ENCODE results near the gene MYO6.

Gene MYO6

DNA sequence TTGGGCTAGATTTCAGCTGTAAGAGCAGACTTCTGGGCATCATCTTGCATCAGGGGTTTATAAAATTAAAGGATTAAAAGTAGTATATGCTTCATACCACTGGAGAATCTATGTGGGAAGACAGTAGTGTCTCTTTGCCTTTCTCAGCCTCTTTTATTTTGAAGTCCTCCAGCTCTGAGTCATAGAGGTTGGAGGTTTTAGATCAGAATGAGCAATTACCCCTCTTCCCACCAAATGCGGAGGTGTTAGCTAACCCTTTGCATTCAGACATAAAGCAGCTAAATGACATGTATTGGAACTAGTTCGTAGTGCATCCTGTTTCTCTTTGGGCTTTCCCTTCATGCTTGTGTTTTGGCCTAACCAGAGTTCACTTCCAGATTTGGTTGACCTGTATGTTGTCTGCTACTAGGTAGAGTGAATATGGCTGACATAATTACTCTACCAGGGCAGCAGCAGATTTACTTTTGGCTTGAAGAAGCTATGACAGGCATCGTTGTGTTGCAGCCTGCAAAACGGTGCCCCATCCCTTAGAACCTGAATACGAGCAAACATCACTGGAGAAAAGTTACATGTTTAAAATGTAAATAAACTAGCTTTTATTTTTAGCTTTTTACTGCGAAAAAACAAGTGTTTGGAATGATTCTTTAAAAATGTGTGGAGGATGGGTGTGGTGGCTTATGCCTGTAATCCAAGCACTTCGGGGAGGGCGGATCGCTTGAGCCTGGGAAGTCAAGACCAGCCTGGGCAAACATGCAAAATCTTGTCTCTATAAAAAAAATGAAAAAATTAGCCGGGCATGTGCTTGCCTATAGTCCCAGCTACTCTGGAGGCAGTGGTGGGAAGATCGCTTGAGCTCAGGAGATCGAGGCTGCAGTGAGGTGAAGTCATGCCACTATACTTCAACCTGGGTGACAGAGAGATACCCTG is 82.2 kb downstream of the MYO6 start:
- DNase-seq = no peak

DNA sequence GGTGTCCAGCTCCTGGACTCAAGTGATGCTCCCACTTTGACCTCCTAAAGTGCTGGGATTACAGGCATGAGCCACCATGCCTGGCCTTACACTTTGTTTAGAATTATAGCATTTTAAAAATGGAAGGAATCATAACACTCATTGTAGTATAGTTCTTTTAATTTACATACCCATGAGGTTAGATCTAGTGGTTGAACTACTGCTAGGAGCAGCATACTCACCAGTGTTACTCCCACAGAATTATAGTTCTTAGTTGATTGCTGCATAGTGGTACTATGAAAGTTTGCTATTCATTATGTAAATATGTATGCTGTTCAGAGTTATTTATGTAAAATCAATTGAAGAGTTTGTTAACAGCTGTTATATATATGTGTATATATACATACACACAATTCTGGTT is 85.4 kb downstream of the MYO6 start:
- no peak for DNase-seq

DNA sequence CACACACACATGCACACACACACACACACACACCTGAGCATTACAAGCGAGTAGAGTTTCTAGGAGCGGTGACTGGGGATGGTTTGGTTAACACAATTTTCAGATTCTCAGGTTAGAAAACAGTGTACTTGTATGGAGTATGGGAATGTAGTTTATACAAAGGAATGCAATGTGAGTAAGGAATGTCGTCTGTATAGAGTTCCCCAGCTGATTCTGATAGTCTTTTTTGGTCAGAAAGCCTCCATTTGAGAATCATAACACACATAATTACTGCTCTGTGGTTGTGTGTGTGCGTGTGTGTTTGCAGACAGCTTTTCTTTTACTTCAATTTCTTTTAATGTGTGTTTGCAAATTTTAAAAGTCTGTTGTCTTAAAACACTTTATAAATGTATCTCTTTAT is 93.2 kb downstream of the MYO6 start:
- DNase-seq = no peak

DNA sequence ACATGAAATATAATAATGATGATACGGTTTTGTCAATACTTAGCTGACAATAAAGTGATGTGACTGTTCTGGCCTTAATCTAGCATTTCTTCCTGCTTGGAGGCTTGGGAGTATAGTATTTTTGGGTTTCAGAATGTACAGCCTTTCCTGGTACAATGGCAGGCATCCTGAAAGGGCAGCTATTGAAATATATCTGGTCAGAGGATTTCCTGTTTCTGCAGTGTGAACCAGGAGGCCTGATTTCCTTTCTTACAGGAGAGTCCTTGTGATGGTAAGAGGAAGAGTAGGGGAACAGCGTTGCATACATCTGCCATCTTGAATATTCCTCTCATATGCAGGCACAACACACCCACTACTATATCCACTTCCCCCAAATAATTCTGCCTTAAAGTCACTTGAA is 93.7 kb downstream of the MYO6 start:
- DNase-seq = no peak

DNA sequence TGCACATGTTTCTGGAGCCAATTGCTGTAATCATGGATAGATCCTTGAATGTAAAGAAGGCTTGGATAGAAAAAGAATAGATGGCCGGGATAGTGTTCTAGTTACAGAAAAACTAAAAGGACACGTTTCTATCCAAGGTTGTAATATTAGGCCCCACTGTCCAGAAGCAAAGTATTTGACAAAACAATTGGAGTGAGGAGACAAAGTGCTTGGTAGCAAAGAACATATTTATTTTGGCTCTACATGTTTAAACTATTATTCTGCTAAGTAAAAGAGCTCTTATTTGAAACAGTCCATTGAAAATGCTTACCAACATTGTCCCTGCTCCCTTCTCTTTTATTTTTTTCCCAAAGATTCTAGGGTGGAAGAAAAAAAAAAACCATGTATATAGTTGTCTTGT is 94.4 kb downstream of the MYO6 start:
- no peak for DNase-seq

DNA sequence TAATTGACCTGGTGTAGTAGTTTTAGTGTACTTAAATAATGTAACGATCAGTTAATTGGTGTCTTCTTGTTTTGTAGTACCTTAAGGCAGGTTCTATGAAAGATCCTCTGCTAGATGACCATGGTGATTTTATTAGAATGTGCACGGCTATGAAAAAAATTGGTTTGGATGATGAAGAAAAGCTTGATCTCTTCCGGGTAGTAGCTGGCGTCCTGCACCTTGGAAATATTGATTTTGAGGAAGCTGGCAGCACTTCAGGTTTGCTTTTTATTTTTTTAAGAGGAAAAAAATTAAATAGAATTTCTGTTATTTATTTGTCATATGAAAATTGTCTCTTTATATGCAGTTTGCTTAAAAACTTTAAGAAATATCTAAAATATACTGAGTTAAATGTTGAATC is 99.2 kb downstream of the MYO6 start:
- DNase-seq = no peak

DNA sequence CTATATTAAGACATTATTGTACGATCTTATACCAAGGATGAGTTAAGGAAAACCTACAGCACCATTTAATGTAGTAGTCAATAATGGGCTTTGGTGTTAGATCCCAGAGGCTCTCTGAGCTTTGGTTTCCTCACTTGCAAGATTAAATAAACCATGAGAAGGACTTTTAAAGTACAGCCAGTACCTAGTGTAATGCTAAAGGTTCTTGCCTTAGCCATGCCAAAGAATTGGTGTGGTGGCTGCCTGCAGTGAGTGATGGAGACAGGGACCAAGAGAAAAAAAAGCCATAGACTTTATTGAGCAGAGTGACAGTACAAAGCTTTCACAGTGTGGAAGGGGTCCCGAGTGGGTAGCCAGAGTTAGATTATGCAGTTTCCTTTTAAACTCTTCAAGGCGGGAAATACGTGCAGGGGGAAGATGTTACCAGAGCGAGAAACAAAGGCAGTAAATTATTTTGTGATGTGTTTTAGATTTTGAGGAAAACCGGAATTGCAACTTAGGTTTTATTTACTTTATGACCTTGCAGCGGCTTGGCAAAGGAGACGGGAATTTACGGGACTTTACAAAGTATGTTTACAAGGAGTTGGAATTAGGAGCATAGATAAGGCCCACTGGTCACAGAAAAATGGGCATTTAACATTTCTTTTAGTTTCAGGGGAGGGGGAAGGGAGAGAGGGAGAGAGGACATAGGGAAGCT is 100.4 kb downstream of the MYO6 start:
- DNase-seq = no peak

DNA sequence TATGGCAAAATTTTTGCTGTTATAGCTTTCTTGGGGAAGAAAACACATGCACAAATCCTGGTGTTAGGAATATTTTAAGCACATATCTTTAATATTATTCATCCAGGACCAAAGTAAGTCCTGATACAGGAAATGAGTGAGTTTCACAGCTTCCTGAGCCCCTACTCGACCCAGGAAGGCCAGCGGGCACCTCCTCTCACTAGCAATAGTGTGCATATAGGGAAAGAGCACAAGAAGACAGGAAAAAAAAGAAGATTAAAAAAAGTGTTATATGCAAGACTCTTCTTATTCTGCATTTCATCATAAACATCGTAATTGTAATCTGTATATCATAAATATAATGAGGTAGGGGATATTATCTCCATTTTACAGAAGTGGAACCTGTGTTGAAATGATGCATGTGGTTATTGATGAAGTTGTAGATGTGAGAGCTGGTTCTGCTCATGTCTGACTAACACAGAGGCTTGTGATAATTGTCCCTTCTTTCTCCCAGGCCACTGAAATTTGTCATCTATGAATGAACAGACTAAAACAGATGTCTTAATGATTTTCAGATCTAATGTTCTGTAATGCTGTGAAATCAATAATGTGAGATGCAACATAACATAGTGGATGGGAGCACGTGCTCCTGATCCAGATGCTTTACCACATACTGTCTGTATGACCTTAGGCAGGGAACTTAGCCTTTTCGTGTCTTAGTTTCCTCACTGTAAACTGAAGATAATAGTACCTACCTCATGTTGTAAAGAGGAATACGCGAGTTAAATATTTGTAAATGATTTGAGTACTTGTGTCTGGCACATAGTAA is 101.2 kb downstream of the MYO6 start:
- no peak for DNase-seq

DNA sequence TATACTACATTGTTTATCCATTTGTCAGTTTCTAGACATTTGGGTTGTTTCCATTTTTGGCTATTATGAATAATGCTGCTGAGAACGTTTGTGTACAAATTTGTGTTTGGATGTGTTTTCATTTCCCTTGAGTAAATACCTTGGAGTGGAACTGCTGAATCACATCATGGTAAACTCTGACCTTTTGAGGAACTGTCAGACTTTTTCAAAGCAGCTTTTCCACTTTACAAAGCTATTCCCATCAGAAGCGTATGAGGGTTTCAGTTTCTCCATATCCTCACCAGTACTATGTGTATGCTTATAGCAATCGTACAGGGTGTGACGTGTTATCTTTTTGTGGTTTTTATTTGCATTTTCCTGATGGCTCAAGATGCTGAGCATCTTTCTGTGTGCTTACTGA is 103.7 kb downstream of the MYO6 start:
- DNase-seq = no peak

DNA sequence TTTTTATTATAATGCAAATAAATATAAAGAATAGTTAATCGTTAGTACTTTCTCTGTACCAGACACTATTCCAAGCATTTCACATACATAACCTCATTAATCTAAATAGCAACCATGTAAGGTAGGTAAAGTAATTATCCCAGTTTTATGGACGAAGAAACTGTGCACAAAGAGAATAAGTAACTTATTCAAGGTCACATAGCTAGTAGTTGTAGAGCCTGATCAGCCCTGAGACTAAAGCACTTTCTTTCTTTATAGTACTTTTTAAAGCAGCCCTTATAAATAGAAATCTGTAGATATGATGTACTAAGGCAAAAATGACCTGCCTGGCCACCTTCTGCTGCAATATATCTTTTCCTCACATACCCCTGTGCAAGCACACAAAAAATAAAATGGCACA is 104.8 kb downstream of the MYO6 start:
- DNase-seq = no peak

DNA sequence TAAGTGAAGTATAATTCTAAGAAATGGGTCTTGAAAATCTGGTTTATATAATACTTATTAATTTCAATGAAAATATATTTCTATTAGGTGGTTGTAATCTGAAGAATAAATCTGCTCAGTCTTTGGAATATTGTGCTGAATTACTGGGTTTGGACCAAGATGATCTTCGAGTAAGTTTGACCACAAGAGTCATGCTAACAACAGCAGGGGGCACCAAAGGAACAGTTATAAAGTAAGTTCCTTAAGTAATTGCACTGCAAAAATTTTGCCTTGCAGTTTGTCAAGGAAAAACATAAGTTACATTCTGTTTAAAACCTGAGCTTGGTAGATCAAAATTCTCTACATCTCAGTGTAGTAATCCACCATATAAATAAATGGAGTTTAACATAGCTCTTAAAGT is 106.0 kb downstream of the MYO6 start:
- no peak for DNase-seq

DNA sequence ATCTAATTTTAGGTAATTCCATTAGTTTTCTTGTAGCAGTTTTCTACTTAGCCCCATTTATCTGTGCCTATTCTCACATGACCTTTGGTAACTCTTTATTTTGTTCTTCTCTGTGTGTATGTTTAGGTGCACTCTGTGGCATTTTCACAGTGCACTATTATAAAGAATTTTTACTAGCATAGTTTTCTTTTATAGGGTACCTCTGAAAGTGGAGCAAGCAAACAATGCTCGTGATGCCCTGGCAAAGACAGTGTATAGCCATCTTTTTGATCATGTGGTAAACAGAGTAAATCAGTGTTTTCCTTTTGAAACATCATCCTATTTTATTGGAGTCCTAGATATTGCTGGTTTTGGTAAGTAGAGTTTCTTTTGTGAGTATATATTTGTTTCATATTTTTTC is 107.9 kb downstream of the MYO6 start:
- DNase-seq = no peak

DNA sequence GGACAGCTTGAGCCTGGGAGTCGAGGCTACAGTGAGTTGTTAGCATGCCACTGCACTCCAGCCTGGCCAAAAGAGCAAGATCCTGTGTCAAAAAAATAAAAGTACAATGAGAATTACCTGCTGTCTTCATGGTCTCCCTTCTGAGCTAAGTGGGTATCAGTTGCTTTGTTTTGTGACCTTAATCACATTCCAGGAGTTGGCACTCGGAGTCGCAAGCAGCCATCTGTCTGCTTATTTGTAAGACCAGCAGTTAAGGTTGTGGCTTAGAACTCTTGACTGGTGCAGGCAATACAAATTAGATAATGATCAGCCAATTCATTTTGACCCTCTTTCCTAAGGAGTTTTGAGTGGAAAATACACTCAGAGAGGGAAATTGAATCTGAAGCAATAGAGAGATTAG is 114.0 kb downstream of the MYO6 start:
- no peak for DNase-seq

DNA sequence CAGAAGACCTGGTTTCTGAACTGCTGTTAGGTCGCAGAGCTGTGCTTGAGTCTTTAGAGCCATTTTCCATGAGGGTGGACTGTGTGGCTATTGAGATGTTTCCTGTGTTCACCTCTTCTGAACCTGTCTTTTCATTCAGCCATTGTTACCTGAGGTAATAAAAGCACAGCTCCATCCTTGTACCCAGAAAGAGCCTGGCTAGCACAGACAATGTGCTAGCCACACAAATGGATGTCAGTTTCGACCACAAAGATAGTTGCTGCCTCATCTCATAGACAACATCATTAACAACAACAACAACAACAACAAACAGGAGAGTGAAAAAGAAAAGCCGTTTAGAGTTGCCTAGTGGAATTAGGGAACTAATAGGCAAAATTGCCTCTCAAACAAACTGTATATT is 114.7 kb downstream of the MYO6 start:
- DNase-seq = no peak

DNA sequence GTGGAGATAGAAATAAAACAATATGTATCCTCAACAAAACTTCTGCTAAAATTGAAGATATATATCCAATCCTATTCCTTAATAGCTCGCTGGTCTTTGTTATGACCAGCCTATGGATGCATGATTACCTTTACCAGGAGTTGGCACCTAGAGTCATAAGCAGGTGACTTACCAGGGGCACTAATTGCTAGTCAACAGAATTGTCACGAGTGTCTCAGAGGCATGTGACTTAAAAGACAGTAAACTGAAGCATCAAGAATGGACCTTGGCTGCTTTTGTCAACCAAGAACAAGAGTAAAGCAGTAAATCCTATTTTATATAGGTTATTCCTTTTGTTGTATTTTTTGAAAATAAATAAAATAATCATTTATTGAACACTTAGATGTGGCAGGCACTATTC is 115.4 kb downstream of the MYO6 start:
- DNase-seq = no peak

DNA sequence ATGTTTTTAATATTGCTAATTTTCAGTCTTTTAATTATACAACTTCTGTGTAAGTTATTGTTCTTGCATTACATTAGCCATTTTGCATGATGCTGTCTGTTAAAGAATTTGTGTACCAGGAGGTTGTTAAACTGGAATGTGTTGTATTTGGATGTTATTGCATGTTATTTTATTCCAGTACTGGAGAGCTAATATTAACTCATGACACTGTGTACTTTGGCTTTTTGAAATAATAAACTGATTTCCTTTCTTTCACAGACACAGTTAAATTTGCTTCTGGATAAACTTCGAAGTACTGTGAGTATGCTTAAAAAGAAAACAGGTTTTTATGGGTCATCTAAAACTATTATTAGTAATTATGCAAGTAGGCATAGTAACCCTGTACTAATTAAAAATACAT is 121.3 kb downstream of the MYO6 start:
- no peak for DNase-seq

DNA sequence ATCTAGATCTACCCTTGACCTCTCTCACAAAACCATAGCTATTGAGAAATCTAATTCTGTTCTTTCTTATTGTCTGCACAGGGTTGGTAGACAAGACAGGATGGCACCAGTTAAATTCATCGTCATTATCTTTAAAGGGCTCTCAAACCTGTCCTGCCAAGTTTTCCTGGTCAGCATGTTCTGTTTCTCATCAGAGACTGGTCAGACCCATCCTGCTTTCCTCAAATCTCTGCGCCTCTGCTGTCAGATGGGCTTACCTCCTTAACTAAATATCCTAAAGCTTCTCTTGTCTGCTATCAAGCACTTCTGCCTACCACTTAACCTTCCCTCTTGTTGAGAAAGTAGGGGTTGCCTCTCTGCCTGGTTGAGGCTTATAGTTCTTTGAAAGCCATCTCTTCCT is 125.2 kb downstream of the MYO6 start:
- no peak for DNase-seq

DNA sequence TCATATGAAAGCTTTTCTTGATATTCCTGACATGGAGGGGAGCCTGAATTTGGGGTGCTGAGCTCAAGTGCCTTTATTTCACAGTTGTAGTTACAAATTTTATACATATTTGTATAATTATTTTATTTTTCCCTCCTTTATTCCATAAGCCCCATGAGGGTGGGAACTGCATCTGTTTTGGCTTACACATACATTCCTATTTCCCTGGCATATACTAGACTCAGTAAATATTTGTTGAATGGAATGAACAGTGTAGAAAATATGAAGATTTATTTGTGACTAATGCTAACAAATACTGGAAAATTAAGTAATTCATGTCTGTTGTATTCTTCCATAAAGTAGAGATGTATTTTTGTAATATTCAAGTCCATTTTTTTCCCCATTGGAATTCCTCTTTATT is 127.1 kb downstream of the MYO6 start:
- DNase-seq = no peak

DNA sequence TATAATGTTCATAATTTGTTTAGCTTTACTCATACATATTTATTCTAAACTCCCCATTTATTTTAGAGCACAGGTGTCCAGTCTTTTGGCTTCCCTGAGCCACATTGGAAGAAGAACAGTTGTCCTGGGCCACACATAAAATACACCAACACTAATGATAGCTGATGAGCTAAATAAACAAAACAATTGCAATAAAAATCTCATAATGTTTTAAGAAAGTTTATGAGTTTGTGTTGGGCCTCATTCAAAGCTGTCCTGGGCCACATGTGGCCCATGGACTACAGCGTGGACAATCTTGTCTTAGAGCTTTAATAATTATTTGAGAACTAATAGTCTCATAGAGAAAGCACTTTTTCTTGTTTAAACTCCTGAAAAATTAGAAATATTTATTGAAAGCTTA is 131.3 kb downstream of the MYO6 start:
- no peak for DNase-seq

DNA sequence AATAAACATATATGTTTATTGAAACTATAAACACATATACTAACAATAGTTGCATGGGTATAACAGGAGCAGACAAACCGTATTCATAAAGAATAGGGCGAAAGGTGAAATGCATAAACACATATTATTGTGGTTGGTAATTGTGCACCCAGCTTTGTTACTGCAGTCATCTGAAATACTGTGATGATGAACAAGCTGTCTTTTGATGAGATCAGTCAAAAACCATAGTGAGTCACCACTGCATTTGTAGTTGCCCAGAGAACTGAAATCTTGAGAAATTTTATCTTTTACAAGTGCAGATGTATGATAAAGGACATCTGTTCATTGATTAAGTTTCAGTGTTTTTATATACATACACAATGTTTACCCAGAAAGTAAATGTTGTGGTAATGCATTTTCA is 133.7 kb downstream of the MYO6 start:
- DNase-seq = no peak

DNA sequence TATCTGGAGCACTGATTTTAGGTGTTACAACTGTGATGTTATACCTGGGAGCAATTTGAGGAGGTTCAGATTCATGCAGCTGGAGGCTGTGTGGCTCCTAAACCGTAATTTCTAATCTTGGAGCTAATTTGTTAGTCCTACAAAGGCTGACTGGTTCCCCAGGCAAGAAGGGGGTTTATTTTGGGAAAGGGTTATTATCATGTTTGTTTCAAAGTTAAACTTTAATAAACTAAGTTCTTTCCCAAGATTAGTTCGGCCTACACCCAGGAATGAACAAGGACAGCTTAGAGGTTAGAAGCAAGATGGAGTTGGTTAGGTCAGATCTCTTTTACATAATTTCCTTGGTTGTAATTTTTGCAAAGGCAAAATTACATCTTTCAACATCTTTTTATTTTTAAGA is 135.8 kb downstream of the MYO6 start:
- no peak for DNase-seq

DNA sequence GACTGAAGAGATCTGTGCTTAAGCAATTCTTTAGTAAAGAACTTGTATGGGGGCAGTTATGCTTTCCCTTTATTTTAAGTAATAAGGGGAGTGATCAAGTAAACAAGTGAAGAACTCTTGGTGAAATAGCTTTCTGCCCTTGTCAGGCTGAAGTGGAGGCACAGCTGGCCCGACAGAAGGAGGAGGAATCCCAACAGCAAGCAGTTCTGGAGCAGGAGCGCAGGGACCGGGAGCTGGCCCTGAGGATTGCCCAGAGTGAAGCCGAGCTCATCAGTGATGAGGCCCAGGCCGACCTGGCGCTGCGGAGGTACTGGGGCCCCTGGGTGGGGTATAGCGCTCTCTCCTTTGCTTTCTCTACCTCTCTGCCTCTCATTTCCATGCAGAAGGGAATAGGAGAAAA is 143.3 kb downstream of the MYO6 start:
- DNase-seq = no peak

DNA sequence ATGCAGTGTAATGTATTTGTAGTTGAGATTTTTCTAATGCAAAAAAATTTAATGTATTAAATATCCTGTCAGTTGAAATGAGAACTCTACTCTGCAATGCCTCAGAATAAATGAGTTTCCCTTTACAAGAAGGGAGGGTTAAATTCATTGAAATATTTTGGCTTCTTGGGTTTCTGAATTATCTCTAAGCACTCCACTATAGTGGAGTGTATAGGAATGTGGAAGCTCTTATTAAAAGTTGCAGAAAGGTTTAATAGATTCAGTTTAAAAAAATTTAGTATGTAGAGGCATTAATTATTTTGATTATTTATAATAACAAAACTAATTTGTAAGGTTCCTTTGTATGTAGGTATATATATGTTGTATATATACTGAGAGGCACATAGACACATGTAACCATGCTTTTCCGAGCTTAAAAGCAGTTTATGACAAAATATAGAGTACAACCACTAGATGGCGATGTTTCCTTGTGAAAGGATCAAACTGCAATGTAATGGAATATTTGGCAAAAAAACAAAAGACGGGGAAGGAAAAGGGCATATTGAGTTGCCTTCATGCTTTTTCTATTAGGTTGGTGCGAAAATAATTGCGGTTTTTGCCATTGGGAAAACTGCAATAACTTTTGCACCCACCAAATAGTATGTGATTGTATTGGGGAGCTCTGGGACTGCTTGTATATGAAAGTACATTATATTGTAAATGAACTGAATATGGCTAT is 144.2 kb downstream of the MYO6 start:
- DNase-seq = no peak

All from stimulated activated naive CD4-positive, alpha-beta T cell treated with Interleukin-2 at 50 U/mL for 16 hours (primary cell).